Gastroesophageal sphincter (tissue), 3 donors: ENCODE data around the gene TMTC1.

ENCODE experiments used
- EP300 ChIP-seq: sonication (generic); formaldehyde crosslinking; IDR thresholded peaks from one replicate; pipeline ENCODE4 v1.6.1; 2017; ENCODE audit warnings: antibody characterized with exemption, mild to moderate bottlenecking
- POLR2A ChIP-seq, 2 donors: fragments of 450-650 bp; IDR thresholded peaks; one replicate each; pipeline ENCODE4 v1.6.1; 2017; ENCODE audit warnings: antibody characterized with exemption in 2 of 2, mild to moderate bottlenecking in 2 of 2, moderate library complexity in 1 of 2
- POLR2AphosphoS5 ChIP-seq: sonication (generic); formaldehyde crosslinking; IDR thresholded peaks from one replicate; pipeline ENCODE4 v1.6.1; 2017; ENCODE audit warnings: antibody characterized with exemption
- TF ChIP-seq, protein P1 (sequence below), 4 experiments: fragments of 200-600 bp in 2 of 4; fragments of 450-650 bp in 2 of 4; sonication (generic) in 1 of 4; IDR thresholded peaks; one replicate each; pipeline ENCODE4 v1.5.1; 2017 to 2019; ENCODE audit warnings: antibody characterized with exemption in 4 of 4, mild to moderate bottlenecking in 2 of 4, moderate library complexity in 2 of 4

GRCh38 chr12:29612912-29613311 is 170.8 kb downstream of the TMTC1 start:
- TF ChIP-seq, protein P1, sequence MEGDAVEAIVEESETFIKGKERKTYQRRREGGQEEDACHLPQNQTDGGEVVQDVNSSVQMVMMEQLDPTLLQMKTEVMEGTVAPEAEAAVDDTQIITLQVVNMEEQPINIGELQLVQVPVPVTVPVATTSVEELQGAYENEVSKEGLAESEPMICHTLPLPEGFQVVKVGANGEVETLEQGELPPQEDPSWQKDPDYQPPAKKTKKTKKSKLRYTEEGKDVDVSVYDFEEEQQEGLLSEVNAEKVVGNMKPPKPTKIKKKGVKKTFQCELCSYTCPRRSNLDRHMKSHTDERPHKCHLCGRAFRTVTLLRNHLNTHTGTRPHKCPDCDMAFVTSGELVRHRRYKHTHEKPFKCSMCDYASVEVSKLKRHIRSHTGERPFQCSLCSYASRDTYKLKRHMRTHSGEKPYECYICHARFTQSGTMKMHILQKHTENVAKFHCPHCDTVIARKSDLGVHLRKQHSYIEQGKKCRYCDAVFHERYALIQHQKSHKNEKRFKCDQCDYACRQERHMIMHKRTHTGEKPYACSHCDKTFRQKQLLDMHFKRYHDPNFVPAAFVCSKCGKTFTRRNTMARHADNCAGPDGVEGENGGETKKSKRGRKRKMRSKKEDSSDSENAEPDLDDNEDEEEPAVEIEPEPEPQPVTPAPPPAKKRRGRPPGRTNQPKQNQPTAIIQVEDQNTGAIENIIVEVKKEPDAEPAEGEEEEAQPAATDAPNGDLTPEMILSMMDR (IDR thresholded peaks at IDR 0.05): no peak
- no peak for TF ChIP-seq POLR2A (IDR thresholded peaks at IDR 0.05)
- no peak for TF ChIP-seq POLR2AphosphoS5
- no peak for TF ChIP-seq EP300
